Astrocyte of the spinal cord (primary cell): ENCODE measurements around the gene DCX.
"Not testable (repeated sequence)": the region's sequence is repeated elsewhere in the genome, so short reads cannot be mapped to it uniquely, and the experiment has no call there.

Experiments
- DNase-seq: peaks from one replicate; pipeline ENCODE4 v3.0.0; 2011; ENCODE audit warnings: low read depth, low spot score
- H3K4me3 ChIP-seq: 2 replicates; pipeline ENCODE4 v1.5.1; 2011; ENCODE audit warnings: low read depth, mild to moderate bottlenecking, low read length, moderate library complexity
- in situ Hi-C: cut with HindIII; loops from 2 replicates; pipeline ENCODE4 v1.10.0; 2017; ENCODE audit warnings: low sequenced_read_pairs
- TF ChIP-seq, protein P1 (sequence below): IDR thresholded peaks from 2 replicates; pipeline ENCODE4 v1.5.1; 2012; ENCODE audit warnings: low read depth, mild to moderate bottlenecking, low read length, inconsistent platforms

The DCX gene

DNA sequence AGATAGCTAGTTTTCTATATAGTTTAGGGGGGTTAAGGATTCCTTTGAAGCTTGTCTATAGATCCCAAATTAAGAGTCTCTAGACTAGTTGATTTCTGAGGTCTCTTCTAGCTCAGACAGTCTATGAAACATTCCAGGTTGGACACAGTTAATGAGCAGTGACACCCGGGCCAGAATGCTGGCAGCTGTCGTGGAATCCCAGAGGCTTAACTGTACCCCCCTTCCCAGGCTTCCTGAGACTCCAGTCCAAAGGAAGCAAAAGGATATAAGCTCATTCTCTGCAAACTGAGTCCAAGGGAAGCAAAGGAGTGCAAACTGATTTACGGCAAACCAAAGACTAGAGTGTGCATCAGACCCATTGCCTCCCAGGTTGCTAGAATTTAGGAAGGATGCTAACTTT lies 62.9 kb downstream of the DCX start:
- DNase-seq: no peak
- no peak overlapping the region for H3K4me3 ChIP-seq
- TF ChIP-seq, protein P1, sequence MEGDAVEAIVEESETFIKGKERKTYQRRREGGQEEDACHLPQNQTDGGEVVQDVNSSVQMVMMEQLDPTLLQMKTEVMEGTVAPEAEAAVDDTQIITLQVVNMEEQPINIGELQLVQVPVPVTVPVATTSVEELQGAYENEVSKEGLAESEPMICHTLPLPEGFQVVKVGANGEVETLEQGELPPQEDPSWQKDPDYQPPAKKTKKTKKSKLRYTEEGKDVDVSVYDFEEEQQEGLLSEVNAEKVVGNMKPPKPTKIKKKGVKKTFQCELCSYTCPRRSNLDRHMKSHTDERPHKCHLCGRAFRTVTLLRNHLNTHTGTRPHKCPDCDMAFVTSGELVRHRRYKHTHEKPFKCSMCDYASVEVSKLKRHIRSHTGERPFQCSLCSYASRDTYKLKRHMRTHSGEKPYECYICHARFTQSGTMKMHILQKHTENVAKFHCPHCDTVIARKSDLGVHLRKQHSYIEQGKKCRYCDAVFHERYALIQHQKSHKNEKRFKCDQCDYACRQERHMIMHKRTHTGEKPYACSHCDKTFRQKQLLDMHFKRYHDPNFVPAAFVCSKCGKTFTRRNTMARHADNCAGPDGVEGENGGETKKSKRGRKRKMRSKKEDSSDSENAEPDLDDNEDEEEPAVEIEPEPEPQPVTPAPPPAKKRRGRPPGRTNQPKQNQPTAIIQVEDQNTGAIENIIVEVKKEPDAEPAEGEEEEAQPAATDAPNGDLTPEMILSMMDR: no peak
- in situ Hi-C loops: no loop called here

GRCh38 chrX:111348429-111348828 lies 63.6 kb downstream of the DCX start:
- TF ChIP-seq, protein P1: no peak

DNA sequence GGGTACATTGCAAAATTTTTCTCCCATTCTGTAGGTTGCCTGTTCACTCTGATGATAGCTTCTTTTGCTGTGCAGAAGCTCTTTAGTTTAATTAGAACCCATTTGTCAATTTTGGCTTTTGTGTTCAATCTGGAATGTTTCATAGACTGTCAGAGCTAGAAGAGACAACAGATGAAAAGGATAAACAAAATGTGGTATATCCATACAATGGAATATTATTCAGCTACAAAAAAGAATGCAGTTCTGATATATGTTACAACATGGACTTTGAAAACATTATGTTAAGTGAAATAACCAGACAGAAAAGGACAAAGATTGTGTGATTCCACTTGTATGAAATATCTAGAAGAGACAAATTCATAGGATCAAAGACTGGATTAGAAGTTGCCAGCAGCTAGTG lies 65.8 kb downstream of the DCX start:
- DNase-seq, H3K4me3 ChIP-seq, in situ Hi-C loops: not testable (repeated sequence)

More at GRCh38 chrX:111348429-111348828, 63.6 kb downstream of the DCX start:
- in situ Hi-C loops: no loop called here
- no peak for DNase-seq
- no peak overlapping the region for H3K4me3 ChIP-seq

DNA sequence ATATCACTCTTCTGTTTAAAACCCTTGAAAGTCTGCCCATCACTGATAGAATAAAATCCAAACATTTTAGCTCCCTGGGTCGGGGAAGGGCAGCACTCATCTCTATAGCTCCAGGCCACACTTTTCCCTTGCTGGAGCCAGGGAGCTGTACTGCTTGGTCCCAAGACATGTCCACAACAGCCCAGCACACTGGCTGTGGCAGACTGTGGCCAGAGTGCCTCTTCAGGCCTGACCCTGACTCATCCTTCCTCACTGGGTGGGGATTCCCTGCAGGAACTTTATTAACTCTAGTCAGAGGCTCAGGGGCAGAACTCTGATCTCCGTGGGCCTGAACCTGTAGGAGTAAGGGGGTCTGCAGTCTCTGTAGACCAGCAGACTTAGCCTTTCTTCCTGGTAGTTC lies 71.9 kb downstream of the DCX start:
- H3K4me3 ChIP-seq: no peak overlapping the region
- TF ChIP-seq, protein P1: no peak
- no peak for DNase-seq
- in situ Hi-C loops: no loop called here

- no peak overlapping the region for H3K4me3 ChIP-seq
- TF ChIP-seq, protein P1: no peak
- DNase-seq: no peak
- in situ Hi-C loops: no loop called here
These were observed 72.8 kb downstream of the DCX start for GRCh38 chrX:111339212-111339611.

GRCh38 chrX:111338095-111338698 lies 73.8 kb downstream of the DCX start:
- TF ChIP-seq, protein P1: no peak
- in situ Hi-C loops: no loop called here
- DNase-seq: no peak

GRCh38 chrX:111337067-111337637 lies 74.8 kb downstream of the DCX start:
- DNase-seq: no peak
- in situ Hi-C loops: no loop called here
- H3K4me3 ChIP-seq: no peak overlapping the region
- TF ChIP-seq, protein P1: no peak

More at GRCh38 chrX:111338095-111338698, 73.8 kb downstream of the DCX start:
- H3K4me3 ChIP-seq: no peak overlapping the region
